ENCODE data around the gene ARL14.

- no peak for TF ChIP-seq CTCF (IDR thresholded peaks at IDR 0.05; ENCODE audit: extremely low read depth in 1 of 2, insufficient read depth in 1 of 2, low read depth in 1 of 2, low read length in 2 of 2)
- no peak for TF ChIP-seq MAX (IDR thresholded peaks at IDR 0.05; ENCODE audit: insufficient read depth, insufficient read length)
- no peak for TF ChIP-seq POLR2A (IDR thresholded peaks at IDR 0.05; ENCODE audit: low read depth, low read length)
These were observed 15.0 kb downstream of the ARL14 start for GRCh38 chr3:160691962-160692361.
